Type B pancreatic cell (in vitro differentiated cells): Measurements from ENCODE around the gene RPS6KA5. TPM values are rescaled to one million over a fixed set of nuclear protein-coding genes. Genes with fewer than 3 reads are reported as not detected.
"Not testable (repeated sequence)": the region's sequence is repeated elsewhere in the genome, so short reads cannot be mapped to it uniquely, and the experiment has no call there.

Source experiments
- DNase-seq: peaks from one replicate; pipeline ENCODE4 v3.0.0; 2021; ENCODE audit warnings: mixed read lengths; ENCODE audit not compliant: unreplicated experiment; ENCODE audit errors: extremely low spot score
- H3K27ac Mint-ChIP-seq: 2 replicates; pipeline ENCODE4 v1.8.0; 2021; ENCODE audit warnings: mild to moderate bottlenecking, mixed read lengths
- H3K27me3 Mint-ChIP-seq: 2 replicates; pipeline ENCODE4 v1.8.0; 2021; ENCODE audit warnings: mixed read lengths
- H3K36me3 Mint-ChIP-seq: 2 replicates; pipeline ENCODE4 v1.8.0; 2021; ENCODE audit warnings: mixed read lengths
- H3K4me1 Mint-ChIP-seq: one replicate; pipeline ENCODE4 v1.8.0; 2021; ENCODE audit warnings: mixed read lengths; ENCODE audit not compliant: unreplicated experiment
- H3K4me3 Mint-ChIP-seq: 2 replicates; pipeline ENCODE4 v1.8.0; 2021; ENCODE audit warnings: mild to moderate bottlenecking, mixed read lengths
- H3K9me3 Mint-ChIP-seq: 2 replicates; pipeline ENCODE4 v1.8.0; 2021; ENCODE audit warnings: mixed read lengths
- total RNA-seq: library from RNA; stranded (reverse); gene quantifications from 2 replicates; pipeline ENCODE4 v1.2.1, GENCODE V29; 2021; ENCODE audit warnings: low replicate concordance
- TF ChIP-seq, protein P1 (sequence below): fragments of 200-600 bp; sonication (generic); conservative IDR thresholded peaks from 2 replicates; pipeline ENCODE4 v1.5.0; 2021; ENCODE audit warnings: antibody characterized with exemption, mild to moderate bottlenecking

Gene RPS6KA5
- total RNA-seq, 1 donor from 2014 or later = 7.4 TPM

DNA sequence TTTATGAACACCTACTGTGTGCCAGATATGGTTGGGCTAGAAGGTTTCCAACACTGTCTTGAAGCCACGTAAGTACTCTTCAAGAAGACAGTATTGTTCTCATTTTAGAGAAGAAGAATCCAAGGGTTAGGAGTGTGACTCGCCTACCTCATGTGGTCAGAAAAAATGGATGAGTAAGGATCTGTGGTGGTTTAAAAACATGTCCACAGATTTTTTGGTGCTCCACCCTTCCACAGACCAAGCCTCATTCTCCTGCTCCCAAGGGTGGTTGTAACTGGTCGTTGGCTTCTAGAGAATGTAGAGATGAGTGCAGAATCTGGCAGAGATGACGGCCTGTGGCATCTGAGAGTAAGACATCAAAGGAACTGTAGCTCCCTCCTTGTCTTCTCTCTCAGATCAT lies 213.9 kb downstream of the RPS6KA5 start:
- H3K27ac Mint-ChIP-seq = no peak overlapping the region
- H3K27me3 Mint-ChIP-seq = no peaks in the 10 kb centered on the region
- no peaks in the 10 kb centered on the region for H3K36me3 Mint-ChIP-seq
- TF ChIP-seq, protein P1, sequence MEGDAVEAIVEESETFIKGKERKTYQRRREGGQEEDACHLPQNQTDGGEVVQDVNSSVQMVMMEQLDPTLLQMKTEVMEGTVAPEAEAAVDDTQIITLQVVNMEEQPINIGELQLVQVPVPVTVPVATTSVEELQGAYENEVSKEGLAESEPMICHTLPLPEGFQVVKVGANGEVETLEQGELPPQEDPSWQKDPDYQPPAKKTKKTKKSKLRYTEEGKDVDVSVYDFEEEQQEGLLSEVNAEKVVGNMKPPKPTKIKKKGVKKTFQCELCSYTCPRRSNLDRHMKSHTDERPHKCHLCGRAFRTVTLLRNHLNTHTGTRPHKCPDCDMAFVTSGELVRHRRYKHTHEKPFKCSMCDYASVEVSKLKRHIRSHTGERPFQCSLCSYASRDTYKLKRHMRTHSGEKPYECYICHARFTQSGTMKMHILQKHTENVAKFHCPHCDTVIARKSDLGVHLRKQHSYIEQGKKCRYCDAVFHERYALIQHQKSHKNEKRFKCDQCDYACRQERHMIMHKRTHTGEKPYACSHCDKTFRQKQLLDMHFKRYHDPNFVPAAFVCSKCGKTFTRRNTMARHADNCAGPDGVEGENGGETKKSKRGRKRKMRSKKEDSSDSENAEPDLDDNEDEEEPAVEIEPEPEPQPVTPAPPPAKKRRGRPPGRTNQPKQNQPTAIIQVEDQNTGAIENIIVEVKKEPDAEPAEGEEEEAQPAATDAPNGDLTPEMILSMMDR = no peak
- no peak for DNase-seq
- H3K4me3 Mint-ChIP-seq = no peak overlapping the region
- H3K9me3 Mint-ChIP-seq = no peaks in the 10 kb centered on the region
- H3K4me1 Mint-ChIP-seq = peaks cover 8% of the 10 kb centered on the region

DNA sequence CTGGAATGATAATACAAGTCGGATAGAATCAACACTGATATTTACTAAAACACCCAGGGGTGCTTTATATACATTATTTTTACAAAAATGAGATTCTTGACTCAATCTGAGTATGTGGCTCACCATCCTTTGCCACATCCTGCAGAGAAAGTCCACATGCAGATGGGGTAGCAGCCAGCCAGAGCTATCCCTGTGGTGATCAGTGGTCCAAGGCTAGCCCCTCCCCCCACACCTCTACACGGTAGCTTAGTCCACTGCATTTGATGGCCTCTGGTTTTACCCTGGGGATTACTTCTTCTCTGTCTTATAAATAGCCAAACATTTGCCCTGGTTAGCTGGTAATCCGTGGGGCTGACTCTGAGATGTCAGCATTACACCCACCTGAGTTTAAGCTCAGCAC lies 216.1 kb downstream of the RPS6KA5 start:
- Mint-ChIP-seq H3K9me3 (no peaks in the 10 kb centered on the region), H3K4me1 (peaks cover 1% of the 10 kb centered on the region), H3K27me3 (no peaks in the 10 kb centered on the region), H3K27ac (no peak overlapping the region), H3K4me3 (no peak overlapping the region), H3K36me3 (no peaks in the 10 kb centered on the region)
- TF ChIP-seq, protein P1 = no peak
- DNase-seq = no peak

DNA sequence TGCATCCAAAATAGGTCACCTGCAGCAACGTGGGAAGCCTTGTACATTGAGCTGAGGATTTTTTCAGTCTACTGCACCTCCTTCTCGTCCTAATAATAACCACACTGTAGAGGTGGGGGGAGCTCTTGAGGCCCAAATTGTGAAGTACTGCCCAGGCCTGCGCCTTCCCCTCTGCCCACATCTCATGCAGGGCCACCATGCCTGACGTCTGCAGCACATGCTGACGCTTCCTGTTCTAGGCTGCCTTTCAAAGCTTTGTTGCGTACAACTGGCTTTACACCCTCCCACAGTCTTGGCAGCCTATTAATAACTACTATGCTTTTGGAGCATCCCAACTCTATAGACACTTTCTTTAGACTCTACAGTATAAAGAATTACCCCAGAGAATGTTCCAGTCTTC lies 217.7 kb downstream of the RPS6KA5 start:
- no peaks in the 10 kb centered on the region for H3K9me3 Mint-ChIP-seq
- TF ChIP-seq, protein P1 = no peak

DNA sequence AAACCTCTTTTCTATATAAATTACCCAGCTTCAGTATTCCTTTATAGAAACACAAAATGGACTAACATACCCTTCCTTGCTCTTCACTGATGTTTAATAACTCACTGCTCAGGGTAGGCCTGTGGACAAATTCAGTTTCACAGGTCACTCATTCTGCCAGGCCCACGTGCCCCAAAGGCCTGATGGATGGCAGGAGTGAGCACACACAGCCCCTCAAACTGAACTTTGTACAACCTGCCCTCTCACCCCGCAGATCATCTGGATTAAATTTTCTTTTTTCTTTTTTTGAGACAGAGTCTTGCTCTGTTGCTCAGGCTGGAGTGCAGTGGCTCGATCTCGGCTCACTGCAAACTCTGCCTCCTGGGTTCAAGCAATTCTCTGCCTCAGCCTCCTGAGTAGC lies 219.8 kb downstream of the RPS6KA5 start:
- not testable (repeated sequence) for H3K4me1 Mint-ChIP-seq

More for the DNA sequence above, 217.7 kb downstream of the RPS6KA5 start:
- no peak for DNase-seq
- no peaks in the 10 kb centered on the region for H3K4me1 Mint-ChIP-seq
- H3K36me3 Mint-ChIP-seq = no peaks in the 10 kb centered on the region
- H3K4me3 Mint-ChIP-seq = no peak overlapping the region
- no peak overlapping the region for H3K27ac Mint-ChIP-seq
- H3K27me3 Mint-ChIP-seq = no peaks in the 10 kb centered on the region

DNA sequence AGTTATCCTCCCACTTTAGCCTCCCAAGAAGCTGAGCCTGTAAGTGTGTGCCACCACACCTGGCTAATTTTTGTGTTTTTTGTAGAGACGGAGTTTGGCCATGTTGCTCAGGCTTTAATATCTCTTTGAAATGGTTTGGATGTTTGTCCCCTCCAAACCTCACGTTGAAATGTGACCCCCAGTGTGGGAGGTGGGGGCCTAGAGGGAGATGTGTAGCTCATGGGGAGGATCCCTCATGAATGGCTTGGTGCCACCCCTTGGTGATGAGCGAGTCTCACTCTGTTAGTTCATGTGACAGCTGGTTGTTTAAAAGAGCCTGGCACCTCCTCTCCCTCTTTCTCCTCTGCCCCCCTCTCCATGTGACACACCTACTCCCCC lies 220.6 kb downstream of the RPS6KA5 start:
- no peaks in the 10 kb centered on the region for H3K9me3 Mint-ChIP-seq
- no peaks in the 10 kb centered on the region for H3K27me3 Mint-ChIP-seq
- no peaks in the 10 kb centered on the region for H3K36me3 Mint-ChIP-seq
- DNase-seq = no peak
- H3K4me3 Mint-ChIP-seq = no peak overlapping the region
- no peaks in the 10 kb centered on the region for H3K4me1 Mint-ChIP-seq
- H3K27ac Mint-ChIP-seq = no peak overlapping the region
- TF ChIP-seq, protein P1 = no peak

More for the DNA sequence above, 219.8 kb downstream of the RPS6KA5 start:
- not testable (repeated sequence) for H3K4me3 Mint-ChIP-seq, H3K36me3 Mint-ChIP-seq, DNase-seq, H3K9me3 Mint-ChIP-seq, H3K27ac Mint-ChIP-seq, H3K27me3 Mint-ChIP-seq

DNA sequence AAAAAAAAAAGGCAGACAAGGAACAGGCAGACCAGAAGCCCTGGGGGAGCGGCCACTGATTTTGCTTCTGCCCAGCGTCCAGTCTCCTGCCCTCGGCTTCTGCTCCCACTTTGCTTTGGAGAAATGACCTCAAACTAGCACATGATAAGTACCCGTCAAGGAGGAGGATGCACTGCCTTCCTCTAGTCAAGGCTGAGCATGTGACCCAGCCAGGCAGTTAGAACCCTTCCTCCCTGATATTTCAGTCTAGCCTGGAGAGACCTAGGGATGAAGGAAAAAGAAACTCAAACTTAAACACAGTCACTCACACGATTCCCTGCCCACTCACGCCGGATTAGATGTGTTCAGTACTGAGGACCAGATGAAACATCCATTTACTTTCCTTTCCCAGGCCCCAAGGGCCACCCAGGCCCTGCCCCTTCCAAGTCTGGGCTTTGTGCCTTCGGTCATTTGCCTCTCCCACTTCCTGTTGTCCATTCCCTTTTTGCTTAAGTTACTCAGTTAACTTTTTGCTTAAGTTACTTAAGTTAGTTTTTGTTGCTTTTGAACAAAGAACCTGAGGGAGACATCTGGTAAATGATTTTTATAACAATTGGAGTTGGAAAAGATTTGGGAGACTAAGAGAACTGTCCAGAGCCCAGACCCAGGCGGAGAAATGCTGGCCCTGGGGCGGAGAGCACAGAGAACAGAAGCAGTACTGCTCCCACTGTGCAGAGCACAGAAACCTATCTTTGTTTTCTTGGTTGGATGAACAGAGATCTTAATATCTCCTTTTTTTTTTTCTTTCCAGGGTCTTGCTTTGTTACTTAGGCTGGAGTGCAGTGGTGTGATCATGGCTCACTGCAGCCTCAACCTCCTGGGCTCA lies 221.2 kb downstream of the RPS6KA5 start:
- no peaks in the 10 kb centered on the region for H3K9me3 Mint-ChIP-seq
- no peak overlapping the region for H3K27ac Mint-ChIP-seq
- no peaks in the 10 kb centered on the region for H3K27me3 Mint-ChIP-seq
- no peaks in the 10 kb centered on the region for H3K36me3 Mint-ChIP-seq
- TF ChIP-seq, protein P1 = no peak
- no peaks in the 10 kb centered on the region for H3K4me1 Mint-ChIP-seq
- H3K4me3 Mint-ChIP-seq = no peak overlapping the region
- no peak for DNase-seq

DNA sequence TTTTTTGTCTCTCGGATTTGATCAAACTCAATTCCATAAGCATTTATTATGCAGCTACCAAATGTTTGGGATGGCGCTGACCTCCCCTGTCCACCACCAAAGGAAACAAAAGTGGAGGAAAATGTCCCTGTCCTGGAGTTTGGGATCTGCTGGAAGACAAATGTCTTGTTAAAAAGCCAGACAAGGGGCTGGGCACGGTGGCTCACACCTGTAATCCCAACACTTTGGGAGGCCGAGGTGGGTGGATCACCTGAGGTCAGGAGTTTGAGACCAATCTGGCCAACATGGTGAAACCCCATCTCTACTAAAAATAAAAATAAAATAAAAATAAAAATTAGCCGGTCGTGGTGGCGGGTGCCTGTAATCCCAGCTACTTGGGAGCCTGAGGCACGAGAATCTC lies 221.9 kb downstream of the RPS6KA5 start:
- H3K27me3 Mint-ChIP-seq, H3K4me1 Mint-ChIP-seq, H3K36me3 Mint-ChIP-seq, H3K27ac Mint-ChIP-seq, DNase-seq, H3K9me3 Mint-ChIP-seq, H3K4me3 Mint-ChIP-seq: not testable (repeated sequence)
